HG02588 (cell line): Measurements from ENCODE around the gene MPPED2.

Experiments
- ATAC-seq: cut with Tn5 transposase; IDR thresholded peaks from one replicate; pipeline ENCODE4 v1.9.1; 2021; ENCODE audit warnings: mild to moderate bottlenecking, moderate library complexity; ENCODE audit not compliant: unreplicated experiment

MPPED2 gene, protein sequence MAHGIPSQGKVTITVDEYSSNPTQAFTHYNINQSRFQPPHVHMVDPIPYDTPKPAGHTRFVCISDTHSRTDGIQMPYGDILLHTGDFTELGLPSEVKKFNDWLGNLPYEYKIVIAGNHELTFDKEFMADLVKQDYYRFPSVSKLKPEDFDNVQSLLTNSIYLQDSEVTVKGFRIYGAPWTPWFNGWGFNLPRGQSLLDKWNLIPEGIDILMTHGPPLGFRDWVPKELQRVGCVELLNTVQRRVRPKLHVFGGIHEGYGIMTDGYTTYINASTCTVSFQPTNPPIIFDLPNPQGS

DNA sequence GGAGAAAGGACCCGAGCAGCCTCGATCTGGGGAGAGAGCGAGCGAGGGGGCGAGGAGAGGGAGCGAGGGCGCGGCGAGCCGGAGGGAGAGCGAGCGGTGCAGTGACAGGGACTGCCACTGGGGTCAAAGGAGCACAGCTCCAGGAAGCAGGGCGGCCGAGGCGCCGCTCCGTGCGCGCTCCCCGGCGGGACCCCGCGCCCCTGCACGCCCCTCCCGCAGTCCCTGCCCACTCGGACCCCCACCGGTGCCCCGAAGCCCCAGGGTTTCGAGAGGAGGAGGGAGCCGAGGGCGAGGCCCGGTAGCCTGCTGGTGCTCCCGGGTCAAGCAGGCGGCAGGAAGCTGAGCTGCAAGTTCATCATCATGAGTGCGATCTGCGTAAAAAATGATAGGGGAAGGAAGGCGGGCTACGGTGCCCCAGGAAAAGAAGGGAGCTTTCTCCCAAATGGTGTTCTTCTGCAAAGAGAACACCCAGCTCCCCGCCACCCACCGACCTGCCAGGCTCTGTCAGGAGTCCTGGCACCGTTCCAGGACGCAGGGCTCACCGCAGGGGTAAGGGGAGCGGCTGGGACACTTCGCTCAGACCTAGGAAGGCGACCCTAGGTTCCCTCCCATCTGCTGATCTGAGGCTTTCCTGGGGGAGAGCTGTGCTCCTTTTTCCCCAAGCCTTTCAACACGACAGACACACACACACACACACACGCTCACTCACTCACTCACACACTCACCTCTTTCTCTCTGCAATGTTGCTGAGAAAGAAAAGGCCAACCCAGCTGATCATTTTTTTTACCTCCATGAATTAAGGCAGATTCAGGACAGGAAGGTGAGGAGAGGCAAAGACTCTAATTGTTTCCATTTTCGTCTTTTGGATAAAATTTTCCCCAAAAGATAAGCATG is at the start of gene MPPED2:
Gene MPPED2 (minus strand): TSS at position 103 of the 894 bp plus-strand sequence. CDS start 5,980 bp downstream, outside the sequence.
- peak; percentile 94 for ATAC-seq

DNA sequence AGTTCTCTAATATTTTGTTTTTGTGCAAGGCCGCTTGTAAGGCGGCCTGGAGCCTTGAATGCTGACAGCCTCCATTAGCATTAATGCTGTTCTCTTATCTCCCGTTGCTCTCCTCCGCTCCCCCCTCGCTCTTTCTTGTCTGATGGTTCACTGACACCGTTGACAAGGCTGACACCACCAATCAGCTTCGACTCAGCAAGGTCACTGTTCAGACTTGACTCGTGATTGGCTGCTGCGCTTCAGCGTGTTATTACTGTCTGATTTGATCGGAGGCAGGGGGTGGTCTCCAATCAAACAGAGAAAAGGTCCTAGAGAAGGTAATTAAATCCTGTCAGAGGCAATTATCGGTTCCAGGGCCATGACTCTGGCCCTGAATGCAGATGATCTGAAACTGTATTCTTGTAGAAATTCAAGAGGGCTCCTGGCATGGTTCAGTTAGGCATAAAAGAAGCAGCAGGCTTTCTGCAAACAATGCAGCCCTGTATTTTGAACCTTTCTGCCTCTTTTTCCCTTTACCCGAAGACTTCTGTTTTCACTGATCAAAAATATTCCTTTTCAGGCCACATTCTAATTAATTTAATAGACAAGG is 49.3 kb upstream of the MPPED2 start:
- ATAC-seq: no peak

DNA sequence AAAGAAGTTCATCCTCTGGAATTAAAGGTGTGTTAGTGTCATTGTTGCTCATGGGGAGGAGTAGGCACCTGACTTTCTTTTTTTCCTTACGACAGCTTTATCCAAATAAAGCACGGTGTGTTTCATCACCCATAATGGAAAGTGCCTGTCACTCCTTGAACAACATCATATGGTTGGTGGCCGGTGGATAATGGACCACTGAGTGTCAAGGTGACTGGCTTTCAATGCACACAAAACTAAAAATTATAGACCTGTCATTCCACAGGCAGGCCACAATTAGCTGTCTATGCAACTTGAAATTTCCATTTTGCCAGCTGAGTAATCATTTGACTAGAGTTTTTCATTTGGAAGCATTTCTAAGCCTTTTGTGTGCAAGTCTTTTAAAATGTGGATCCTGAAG is 45.0 kb upstream of the MPPED2 start:
- ATAC-seq: no peak

DNA sequence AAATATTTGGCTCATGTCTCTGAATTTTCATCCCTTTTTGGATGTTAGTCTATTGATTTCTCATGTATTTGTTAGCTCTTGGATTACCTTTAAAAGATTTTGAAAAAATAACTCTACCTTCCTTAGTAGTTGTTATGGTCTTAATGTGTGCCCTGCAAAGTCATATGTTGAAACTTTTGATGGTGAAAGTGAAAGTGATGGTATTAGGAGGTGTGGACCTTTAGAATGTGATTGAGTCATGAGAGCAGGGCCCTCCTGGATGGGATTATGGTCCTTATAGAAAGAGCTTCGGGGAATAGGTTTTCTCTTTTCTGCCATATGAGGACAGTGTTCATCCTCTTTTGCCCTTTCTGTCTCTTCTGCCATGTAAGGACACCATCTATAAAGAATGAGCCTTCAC is 33.6 kb upstream of the MPPED2 start:
- no peak for ATAC-seq

DNA sequence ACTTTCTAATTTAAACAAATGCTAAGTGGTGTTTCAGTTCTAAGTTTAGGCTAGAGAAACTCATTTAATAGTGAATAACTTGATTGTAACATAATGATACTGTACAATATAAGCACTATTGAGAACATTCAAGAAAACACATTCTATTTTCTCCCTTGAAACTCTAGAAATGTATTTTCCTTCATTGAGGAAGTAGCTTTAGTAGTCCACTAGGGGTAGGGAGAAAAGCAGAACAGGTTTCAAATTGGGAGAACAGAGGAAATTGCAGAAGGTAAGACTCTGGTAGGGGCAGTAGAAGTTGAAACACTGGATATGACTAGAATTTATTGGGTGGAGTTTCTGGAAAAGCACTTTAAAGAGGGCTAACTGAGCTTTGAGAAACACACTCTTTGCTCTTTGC is 31.6 kb upstream of the MPPED2 start:
- no peak for ATAC-seq

DNA sequence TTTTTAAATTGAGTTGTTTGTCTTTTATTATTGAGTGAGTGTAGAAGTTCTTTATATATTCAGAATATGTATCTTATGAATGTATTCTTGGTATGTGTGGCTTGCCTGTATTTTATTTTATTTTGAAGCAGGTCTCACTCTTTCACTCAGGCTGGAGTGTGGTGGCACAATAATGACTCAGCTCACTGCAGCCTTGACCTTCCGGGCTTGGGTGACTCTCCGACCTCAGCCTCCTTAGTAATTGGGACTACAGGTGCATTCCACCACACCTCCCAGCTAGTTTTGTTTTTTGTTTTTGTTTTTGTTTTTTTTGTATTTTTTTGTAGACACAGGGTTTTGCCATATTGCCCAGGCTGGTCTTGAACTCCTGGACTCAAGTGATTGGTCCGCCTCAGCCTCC is 24.5 kb upstream of the MPPED2 start:
- no peak for ATAC-seq

DNA sequence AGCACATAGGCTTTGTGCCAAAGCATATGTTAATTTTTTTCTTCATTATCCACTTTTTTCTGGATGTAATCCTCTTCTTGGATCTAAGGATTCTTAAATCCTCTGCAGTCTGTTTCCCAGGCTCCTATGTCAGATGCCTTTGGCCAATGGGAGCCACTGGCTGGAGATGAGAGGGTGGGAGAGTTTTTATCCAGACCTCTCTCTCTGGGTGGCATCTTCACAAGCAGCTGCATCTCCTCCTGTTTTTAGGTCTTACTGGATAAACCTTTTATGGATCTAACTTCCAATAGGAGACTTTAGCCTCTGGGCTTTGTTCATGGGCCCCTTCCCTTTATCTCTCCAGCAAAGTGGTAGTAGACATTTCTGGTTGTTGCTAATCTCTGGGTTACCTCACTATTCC is 22.4 kb upstream of the MPPED2 start:
- ATAC-seq: no peak

DNA sequence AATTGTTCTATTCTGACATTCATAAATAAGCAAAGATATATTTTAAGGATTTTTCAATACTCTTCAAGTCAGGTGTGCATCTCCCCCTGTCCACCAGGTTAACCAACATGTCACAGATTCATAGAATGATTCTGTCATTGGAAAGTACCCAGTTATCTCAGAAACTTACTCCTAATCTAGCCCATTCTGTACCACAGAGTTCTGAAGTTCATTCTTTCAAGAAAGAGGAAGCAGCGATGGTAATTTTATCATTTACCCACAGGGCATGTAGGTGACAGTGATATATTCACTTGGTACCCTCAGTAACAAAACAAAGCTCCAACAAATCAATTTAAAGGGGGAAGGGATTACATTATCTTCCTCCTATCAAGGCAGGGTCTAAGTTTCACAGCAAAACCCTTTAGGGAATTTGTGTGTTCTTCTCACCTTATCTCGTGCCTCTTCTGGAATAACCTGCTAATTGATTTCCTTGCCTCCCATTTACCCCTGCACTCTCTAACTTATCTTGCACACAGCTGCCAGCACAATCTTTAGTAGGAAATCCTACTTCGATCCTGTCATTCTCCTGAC is 19.0 kb upstream of the MPPED2 start:
- no peak for ATAC-seq

DNA sequence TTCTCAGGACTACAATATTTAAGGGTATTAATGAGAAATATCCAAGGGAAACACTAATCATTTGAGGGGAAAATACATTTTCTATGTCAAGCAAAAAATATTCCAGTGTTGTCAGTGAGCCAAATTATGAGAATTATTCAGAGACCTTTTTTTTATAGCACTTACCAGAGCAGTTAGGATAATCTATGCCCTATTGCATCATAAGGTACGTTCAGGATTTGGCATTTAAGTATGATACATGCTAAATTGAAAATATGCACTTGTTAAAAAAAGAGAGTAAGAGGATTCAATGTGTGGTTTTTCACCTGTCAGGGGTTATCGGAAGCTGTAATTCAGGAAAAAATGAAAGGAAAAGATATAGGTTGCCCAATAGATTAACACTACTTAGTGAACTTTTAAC is 17.2 kb upstream of the MPPED2 start:
- no peak for ATAC-seq

DNA sequence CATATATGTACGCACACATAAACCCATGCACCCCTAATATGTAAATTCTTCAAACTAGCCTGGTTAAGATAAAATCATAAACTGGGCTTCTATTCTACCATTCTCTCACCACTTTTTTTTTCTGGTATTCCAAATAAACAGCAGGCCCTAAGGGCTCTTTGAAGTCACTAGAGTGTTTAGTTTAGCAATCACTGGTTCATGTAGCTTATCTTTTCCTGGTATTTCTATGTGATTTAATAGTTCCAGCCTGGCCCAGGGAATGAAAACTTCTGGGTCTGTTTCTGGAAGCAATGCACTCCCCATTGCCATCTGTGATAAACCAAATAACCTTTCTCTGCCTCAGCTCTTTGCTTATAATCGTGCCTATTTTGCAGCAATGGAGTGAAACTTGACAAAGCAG is 10.7 kb upstream of the MPPED2 start:
- no peak for ATAC-seq

DNA sequence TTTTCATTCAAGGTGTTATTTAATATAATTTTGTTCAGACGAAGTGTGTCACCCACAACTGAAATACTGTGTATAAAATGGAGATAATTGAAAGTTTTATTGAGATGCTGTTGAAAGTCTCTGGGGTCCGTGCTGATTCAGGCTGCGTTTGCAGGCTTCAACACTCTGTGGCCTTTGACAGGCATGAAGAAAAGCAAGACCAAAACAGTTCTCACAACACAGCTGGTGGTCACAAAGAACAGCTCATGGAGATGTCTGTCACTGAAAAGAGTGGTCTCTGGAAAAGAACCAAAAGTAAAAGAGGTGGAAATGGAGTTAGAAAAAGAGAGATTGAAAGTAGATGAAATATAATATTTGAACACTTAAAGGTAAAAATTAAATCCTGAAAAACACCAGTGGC is 9.8 kb upstream of the MPPED2 start:
- no peak for ATAC-seq

DNA sequence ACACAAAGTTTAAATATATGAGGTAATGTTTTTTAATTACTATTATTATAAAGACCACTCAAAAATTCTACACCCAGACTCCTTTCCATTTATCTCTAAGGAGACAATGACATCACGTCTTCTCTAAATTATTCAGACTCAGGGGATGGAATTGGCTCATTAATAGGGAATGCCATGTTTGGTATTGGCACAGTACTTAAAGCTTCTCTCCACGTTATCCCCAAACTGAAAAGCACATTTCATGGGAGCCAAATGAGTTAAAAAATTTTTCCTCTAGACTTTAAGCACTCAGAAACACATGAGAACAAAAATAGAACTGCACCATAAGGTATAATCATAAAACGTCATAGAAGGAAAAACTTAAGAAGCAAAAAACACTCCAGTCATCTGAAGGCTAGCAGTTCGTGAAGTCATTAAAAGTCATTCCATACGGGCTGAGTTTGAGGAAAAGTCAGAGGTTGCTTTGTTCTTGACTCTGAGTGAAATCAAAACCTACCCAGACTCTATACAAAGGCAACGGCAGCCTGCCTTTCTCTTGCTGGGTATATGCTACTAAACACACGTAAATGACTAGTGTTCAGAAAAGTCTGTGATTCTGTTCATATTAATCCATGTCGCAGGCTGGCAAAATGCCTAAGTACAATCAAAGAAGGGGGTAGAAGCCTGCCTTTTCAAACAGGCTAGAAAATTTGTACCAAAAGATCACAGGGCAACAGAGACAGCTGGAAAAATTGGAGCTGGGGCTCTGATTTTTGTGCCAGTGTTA is 8.7 kb upstream of the MPPED2 start:
- no peak for ATAC-seq

DNA sequence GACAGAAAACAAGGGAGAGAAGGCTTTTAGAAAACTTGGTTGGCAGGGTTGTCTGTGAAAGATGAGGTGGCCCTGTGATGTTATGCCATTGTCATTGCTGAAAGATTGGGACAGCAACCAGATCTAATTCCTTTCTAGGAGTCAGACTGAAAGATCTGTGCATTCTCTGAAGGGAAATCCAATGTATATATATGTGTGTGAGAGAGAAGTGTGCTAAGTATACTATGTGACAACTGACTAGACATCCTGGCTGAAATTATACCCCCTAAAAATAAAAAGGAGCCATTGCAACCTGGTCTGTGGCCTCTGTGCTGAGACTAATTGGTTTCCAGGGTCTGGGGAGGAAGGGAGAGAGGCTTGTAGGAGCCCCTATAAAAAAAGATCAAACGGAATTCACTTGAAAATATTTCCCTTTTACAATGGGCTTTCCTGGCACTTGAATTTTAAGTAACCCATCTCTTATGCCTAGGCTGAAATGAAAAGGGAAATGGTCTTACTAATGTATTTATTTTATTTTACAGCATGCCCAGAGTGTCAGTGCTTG is 1.2 kb upstream of the MPPED2 start:
- ATAC-seq: no peak

DNA sequence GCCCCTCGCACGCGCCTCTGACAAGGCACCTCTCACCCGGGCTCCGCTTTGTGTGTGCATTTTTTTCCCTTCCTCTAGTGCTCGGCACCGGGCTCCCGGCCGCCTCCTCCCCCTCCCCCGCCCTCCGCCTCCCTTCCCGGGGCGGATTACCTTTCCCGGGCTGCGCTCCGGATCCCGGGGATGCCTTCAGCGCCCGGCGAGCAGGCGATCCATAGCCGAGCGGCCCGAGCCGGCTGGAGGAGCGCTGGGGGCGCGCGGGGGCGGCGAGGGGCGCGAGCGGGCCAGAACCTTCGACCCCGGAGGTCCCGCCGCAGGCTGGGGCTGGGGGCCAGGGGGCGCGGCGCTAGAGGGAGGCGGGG is 282 bp downstream of the MPPED2 start:
- ATAC-seq: peak; percentile 15

DNA sequence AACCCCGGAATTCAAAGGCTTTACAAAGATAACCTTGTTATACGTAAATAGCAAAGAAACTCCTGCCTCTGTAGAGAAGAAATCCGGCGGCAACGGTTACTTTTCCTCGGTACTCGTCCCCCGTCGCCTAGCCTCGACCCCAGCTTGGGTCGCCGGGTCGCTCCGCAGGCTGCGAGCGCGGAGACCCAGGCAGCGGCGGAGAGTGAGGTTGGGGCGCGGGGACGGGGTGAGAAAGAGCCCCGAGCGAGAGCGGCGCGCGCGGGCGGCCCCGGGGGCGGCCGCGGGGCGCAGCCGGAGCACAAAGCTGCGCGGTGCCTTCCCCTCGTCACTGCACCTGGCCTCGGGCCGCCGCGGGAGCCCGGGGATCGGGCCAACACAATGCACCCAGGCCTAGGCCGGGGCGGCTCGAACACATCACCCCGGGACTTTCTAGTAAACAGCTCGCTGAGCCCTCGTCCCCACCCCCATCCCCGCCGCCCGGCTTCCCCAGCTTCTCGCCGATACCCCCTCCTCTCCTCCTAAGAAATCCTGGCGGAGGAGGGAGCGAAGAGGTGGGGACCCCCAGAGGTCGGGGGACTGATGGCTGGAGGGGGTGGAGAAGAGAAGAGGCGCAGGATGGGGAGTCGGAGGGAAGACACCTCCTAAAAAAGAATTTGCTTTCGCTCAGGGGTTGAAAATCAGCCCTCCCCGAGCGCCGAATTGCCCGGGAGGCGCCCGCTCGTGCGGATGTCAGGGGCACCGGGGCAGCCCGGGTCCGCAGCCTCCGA is 845 bp downstream of the MPPED2 start:
- peak; percentile 36 for ATAC-seq

DNA sequence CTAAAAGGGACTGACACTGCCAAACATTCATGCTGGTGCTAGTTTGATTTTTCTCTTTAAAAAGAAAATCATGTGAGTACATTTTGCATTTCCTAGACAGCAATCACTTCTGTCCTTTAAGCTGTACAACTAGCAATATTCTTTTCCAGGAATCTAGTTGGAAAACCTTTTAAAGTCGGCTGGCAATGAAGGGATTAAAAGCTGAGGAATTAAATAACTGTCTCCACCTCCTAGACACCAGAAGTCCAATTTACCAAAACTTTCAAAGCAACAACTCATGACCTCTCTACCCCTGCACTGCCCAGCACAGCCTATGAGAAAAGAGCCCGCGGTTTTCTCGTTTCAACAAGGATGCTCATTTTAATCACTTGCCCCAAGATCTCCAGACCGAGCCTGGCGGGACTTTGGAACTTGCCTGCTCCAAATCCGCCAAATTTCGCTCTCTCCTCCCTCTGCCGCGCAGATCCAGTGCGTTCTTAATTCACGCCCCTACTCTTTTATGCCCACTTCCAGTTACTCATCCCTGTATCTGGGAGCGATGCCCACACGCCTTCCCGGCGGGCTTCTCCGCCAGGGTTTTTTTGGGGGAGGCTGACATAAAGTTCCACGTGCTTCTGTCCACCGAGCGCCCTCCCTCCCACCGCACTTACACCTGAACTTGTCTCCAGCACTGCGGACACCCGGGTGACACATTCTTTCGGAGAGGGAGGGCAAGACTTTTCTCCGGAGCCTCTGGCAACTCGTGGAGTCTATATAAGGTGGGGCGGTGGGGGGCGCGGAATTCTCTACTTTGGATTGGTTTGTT is 2.5 kb downstream of the MPPED2 start:
- ATAC-seq: no peak

DNA sequence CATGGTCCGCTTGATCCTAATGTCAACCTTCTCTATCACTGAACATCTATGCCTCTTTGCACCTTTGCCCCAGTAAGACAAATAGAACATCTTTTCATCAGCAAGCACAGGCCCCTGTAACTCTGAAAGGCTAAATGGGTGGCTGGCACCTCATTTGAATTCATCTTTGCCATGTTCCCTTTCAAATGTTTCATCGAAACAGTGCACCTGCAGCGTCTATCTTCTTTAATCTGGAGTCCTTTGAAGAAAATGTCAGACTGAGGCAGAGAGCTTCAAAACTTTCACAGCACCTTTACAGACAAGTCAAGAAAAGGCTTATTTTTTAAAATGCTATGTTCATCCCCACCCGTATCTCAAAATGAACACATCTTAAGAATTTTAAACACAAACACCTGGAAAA is 3.4 kb downstream of the MPPED2 start:
- ATAC-seq: no peak

DNA sequence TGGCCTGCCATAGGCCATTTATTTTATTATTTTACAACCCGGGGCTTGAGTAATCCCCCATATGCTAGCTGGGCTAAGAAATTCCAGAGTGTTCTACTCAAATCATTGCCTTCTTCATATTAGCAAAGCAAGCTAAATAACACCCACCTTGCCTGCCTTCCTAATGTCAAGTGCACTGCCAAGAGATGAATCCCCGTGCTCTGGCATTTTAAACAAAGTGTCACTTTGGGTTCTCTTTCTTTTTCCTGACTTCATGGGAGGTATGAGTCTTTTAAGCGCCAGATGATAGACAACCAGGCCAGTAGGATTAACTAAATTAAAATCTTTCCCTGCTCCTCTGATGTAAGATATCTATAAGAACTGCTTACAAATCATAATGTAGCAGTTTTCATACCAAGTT is 4.5 kb downstream of the MPPED2 start:
- ATAC-seq: no peak

DNA sequence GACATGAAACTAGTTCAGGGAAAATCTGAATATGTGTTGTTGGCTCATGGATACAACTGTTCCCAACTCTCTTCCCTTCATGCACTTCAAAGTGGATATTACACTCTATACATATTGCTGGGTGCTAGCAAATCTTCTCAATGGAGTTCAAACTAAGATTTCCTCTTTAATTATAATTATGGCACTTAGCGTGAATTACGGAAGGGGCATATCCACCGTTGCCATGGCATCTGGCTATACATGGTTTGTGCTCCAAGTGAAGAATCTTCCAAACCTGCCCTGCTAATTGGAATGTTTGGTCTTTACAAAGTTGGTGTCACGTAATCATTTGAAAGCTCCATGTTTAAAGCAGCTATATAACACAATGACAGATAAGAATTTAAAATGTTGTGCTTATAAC is 5.6 kb downstream of the MPPED2 start:
- no peak for ATAC-seq
